H9 (cell line): ENCODE data around the gene SYNPO2. TPM values are rescaled to one million over a fixed set of nuclear protein-coding genes. Genes with fewer than 3 reads are reported as not detected.

Source experiments
- DNase-seq: peaks from one replicate; pipeline ENCODE4 v3.0.0-alpha.2; 2017
- H2AFZ ChIP-seq: one replicate; pipeline ENCODE4 v1.6.1; 2013; ENCODE audit warnings: mild to moderate bottlenecking, low read length, control low read depth, moderate library complexity
- H2AK5ac ChIP-seq: 2 replicates; pipeline ENCODE4 v1.6.1; 2013; ENCODE audit warnings: low read length, control low read depth, mixed read lengths; ENCODE audit not compliant: insufficient read length
- H2BK120ac ChIP-seq: one replicate; pipeline ENCODE4 v1.6.1; 2013; ENCODE audit warnings: low read depth, mild to moderate bottlenecking, low read length, control low read depth, inconsistent platforms; ENCODE audit not compliant: poor library complexity, severe bottlenecking
- H2BK12ac ChIP-seq: 2 replicates; pipeline ENCODE4 v1.6.1; 2013; ENCODE audit warnings: low read length, control low read depth, mixed read lengths, low read depth; ENCODE audit not compliant: insufficient read length
- H2BK15ac ChIP-seq: 2 replicates; pipeline ENCODE4 v1.6.1; 2013; ENCODE audit warnings: low read depth, low read length, control low read depth
- H2BK20ac ChIP-seq: one replicate; pipeline ENCODE4 v1.6.1; 2013; ENCODE audit warnings: low read depth, mild to moderate bottlenecking, low read length, control low read depth, inconsistent platforms; ENCODE audit not compliant: poor library complexity, severe bottlenecking
- H2BK5ac ChIP-seq: 2 replicates; pipeline ENCODE4 v1.6.1; 2013; ENCODE audit warnings: low read length, control low read depth, mixed read lengths; ENCODE audit not compliant: insufficient read length
- H3K14ac ChIP-seq: 2 replicates; pipeline ENCODE4 v1.6.1; 2013; ENCODE audit warnings: low read length, control low read depth; ENCODE audit not compliant: insufficient read depth
- H3K18ac ChIP-seq: 2 replicates; pipeline ENCODE4 v1.6.1; 2013; ENCODE audit warnings: low read depth, mild to moderate bottlenecking, mixed read lengths, low read length, control low read depth; ENCODE audit not compliant: insufficient read length
- H3K23ac ChIP-seq: 2 replicates; pipeline ENCODE4 v1.6.1; 2013; ENCODE audit warnings: low read length, control low read depth, mixed read lengths, low read depth; ENCODE audit not compliant: insufficient read length
- H3K23me2 ChIP-seq: 2 replicates; pipeline ENCODE4 v1.6.1; 2013; ENCODE audit warnings: low read depth, mild to moderate bottlenecking, mixed read lengths, low read length, control low read depth; ENCODE audit not compliant: insufficient read length, poor library complexity, severe bottlenecking
- H3K27ac ChIP-seq: 2 replicates; pipeline ENCODE4 v1.5.1; 2013; ENCODE audit warnings: low read length, control low read depth, mixed read lengths, low read depth; ENCODE audit not compliant: insufficient read length
- H3K27me3 ChIP-seq: 2 replicates; pipeline ENCODE4 v1.6.1; 2013; ENCODE audit warnings: low read length, control low read depth, inconsistent platforms; ENCODE audit not compliant: insufficient read depth
- H3K4ac ChIP-seq: 2 replicates; pipeline ENCODE4 v1.6.1; 2013; ENCODE audit warnings: low read depth, mild to moderate bottlenecking, control low read depth, inconsistent platforms, low read length, moderate library complexity
- H3K4me1 ChIP-seq: 2 replicates; pipeline ENCODE4 v1.6.1; 2013; ENCODE audit warnings: low read length, control low read depth, inconsistent platforms; ENCODE audit not compliant: insufficient read depth
- H3K4me2 ChIP-seq: 2 replicates; pipeline ENCODE4 v1.6.1; 2013; ENCODE audit warnings: low read length, control low read depth, mixed read lengths; ENCODE audit not compliant: insufficient read length, insufficient read depth
- H3K56ac ChIP-seq: 2 replicates; pipeline ENCODE4 v1.6.1; 2013; ENCODE audit warnings: low read depth, mild to moderate bottlenecking, mixed read lengths, low read length, control low read depth; ENCODE audit not compliant: insufficient read length
- H3K79me1 ChIP-seq: 2 replicates; pipeline ENCODE4 v1.6.1; 2013; ENCODE audit warnings: low read depth, mild to moderate bottlenecking, moderate library complexity, low read length, control low read depth, inconsistent platforms; ENCODE audit not compliant: insufficient read depth, poor library complexity, severe bottlenecking
- H3K79me2 ChIP-seq: 2 replicates; pipeline ENCODE4 v1.6.1; 2013; ENCODE audit warnings: low read length, control low read depth, inconsistent platforms; ENCODE audit not compliant: insufficient read depth
- H3K9ac ChIP-seq: 2 replicates; pipeline ENCODE4 v1.6.1; 2013; ENCODE audit warnings: low read length, control low read depth, mixed read lengths; ENCODE audit not compliant: insufficient read length; ENCODE audit errors: extremely low read depth
- H3K9me3 ChIP-seq: one replicate; pipeline ENCODE4 v1.6.1; 2013; ENCODE audit warnings: low read depth, low read length, inconsistent platforms; ENCODE audit not compliant: control insufficient read depth
- H3T11ph ChIP-seq: one replicate; pipeline ENCODE4 v1.6.1; 2013; ENCODE audit warnings: mild to moderate bottlenecking, low read length, control low read depth, inconsistent platforms
- H4K20me1 ChIP-seq: one replicate; pipeline ENCODE4 v1.6.1; 2013; ENCODE audit not compliant: control insufficient read depth, insufficient read length, insufficient read depth
- H4K5ac ChIP-seq: 2 replicates; pipeline ENCODE4 v1.6.1; 2013; ENCODE audit warnings: low read depth, mild to moderate bottlenecking, mixed read lengths, low read length, control low read depth; ENCODE audit not compliant: insufficient read length
- H4K8ac ChIP-seq: replicated peaks from 2 replicates; pipeline ENCODE4 v1.6.1; 2013; ENCODE audit warnings: low read length, control low read depth, mixed read lengths, low read depth; ENCODE audit not compliant: insufficient read length
- H4K91ac ChIP-seq: 2 replicates; pipeline ENCODE4 v1.6.1; 2013; ENCODE audit warnings: low read depth, mild to moderate bottlenecking, moderate library complexity, mixed read lengths, low read length, control low read depth; ENCODE audit not compliant: insufficient read length
- H3K27ac Mint-ChIP-seq, 3 experiments: 2 replicates in 2 of 3; 3 replicates in 1 of 3; pipeline ENCODE4 v1.8.0; 2020 to 2021; ENCODE audit warnings: mixed read lengths in 3 of 3, mild to moderate bottlenecking in 1 of 3, moderate library complexity in 1 of 3
- H3K27me3 Mint-ChIP-seq: 2 replicates; pipeline ENCODE4 v1.8.0; 2021; ENCODE audit warnings: low read depth, mild to moderate bottlenecking, moderate library complexity, mixed read lengths
- H3K36me3 Mint-ChIP-seq, 3 experiments: 2 replicates in 2 of 3; 3 replicates in 1 of 3; pipeline ENCODE4 v1.8.0; 2020 to 2021; ENCODE audit warnings: low read depth in 3 of 3, mixed read lengths in 3 of 3; ENCODE audit not compliant: insufficient read depth in 1 of 3
- H3K4me1 Mint-ChIP-seq, 2 experiments: 2 replicates each; pipeline ENCODE4 v1.8.0; 2020; ENCODE audit warnings: mixed read lengths in 2 of 2
- H3K4me3 Mint-ChIP-seq, 2 experiments: 2 replicates in 1 of 2; 3 replicates in 1 of 2; pipeline ENCODE4 v1.8.0; 2020 to 2021; ENCODE audit warnings: mild to moderate bottlenecking in 2 of 2, mixed read lengths in 2 of 2, moderate library complexity in 1 of 2
- H3K9me3 Mint-ChIP-seq, 2 experiments: 2 replicates in 1 of 2; 3 replicates in 1 of 2; pipeline ENCODE4 v1.8.0; 2020; ENCODE audit warnings: mild to moderate bottlenecking in 2 of 2, mixed read lengths in 2 of 2, moderate library complexity in 1 of 2
- CTCF ChIP-seq: fragments of 200-600 bp; sonication (generic); conservative IDR thresholded peaks from 3 replicates; pipeline ENCODE4 v1.8.0; 2021; ENCODE audit warnings: antibody characterized with exemption, mild to moderate bottlenecking
- total RNA-seq: library from RNA; stranded (reverse); gene quantifications from 2 replicates; pipeline ENCODE4 v1.2.1, GENCODE V29; 2021

The SYNPO2 gene
- total RNA-seq, 1 experiment from 2014 or later: 1.1 TPM

- no peak overlapping the region for H4K8ac ChIP-seq
- no peaks in the 10 kb centered on the region for H3K4me1 ChIP-seq
- no peaks in the 10 kb centered on the region for H3K9me3 ChIP-seq
- Mint-ChIP-seq H3K4me1 (peaks cover 5 to 8% of the 10 kb centered on the region in 2 experiments), H3K27ac (no peak overlapping the region), H3K4me3 (no peak overlapping the region), H3K9me3 (no peaks in the 10 kb centered on the region), H3K36me3 (no peaks in the 10 kb centered on the region), H3K27me3 (no peaks in the 10 kb centered on the region)
- H3K27ac ChIP-seq: no peak overlapping the region
- no peaks in the 10 kb centered on the region for H3K27me3 ChIP-seq
- no peak overlapping the region for H3K14ac ChIP-seq
- H3K4ac ChIP-seq: no peak overlapping the region
- H2AK5ac ChIP-seq: no peak overlapping the region
- no peaks in the 10 kb centered on the region for H3K23me2 ChIP-seq
- no peak overlapping the region for H2BK5ac ChIP-seq
- no peak for TF ChIP-seq CTCF
- H3K79me1 ChIP-seq: no peaks in the 10 kb centered on the region
- H3K18ac ChIP-seq: no peak overlapping the region
- H2BK12ac ChIP-seq: no peak overlapping the region
- H3T11ph ChIP-seq: no peak overlapping the region
- H3K4me2 ChIP-seq: no peak overlapping the region
- no peak overlapping the region for H2BK120ac ChIP-seq
- DNase-seq: no peak
- H4K5ac ChIP-seq: no peak overlapping the region
- no peaks in the 10 kb centered on the region for H3K79me2 ChIP-seq
- no peak overlapping the region for H4K91ac ChIP-seq
- H2BK15ac ChIP-seq: no peak overlapping the region
- H3K9ac ChIP-seq: no peak overlapping the region
- no peak overlapping the region for H2BK20ac ChIP-seq
- no peak overlapping the region for H2AFZ ChIP-seq
- no peaks in the 10 kb centered on the region for H4K20me1 ChIP-seq
- H3K23ac ChIP-seq: no peak overlapping the region
- no peak overlapping the region for H3K56ac ChIP-seq
Measured at GRCh38 chr4:118962540-118962939, 73.9 kb downstream of the SYNPO2 start.
